ENCODE data around the gene RAD51D. TPM values are rescaled to one million over a fixed set of nuclear protein-coding genes. Genes with fewer than 3 reads are reported as not detected.

RAD51D gene
- 8.3 and 12.4 TPM in 2 replicates for total RNA-seq (ENCODE audit: low replicate concordance)
- long read RNA-seq, full-length matches to known transcripts: 15 of 21 reads
- long read RNA-seq, partial matches to known transcripts: 2 of 21 reads
- long read RNA-seq, other reads (novel, unspliced or antisense): 4 of 21 reads

DNA sequence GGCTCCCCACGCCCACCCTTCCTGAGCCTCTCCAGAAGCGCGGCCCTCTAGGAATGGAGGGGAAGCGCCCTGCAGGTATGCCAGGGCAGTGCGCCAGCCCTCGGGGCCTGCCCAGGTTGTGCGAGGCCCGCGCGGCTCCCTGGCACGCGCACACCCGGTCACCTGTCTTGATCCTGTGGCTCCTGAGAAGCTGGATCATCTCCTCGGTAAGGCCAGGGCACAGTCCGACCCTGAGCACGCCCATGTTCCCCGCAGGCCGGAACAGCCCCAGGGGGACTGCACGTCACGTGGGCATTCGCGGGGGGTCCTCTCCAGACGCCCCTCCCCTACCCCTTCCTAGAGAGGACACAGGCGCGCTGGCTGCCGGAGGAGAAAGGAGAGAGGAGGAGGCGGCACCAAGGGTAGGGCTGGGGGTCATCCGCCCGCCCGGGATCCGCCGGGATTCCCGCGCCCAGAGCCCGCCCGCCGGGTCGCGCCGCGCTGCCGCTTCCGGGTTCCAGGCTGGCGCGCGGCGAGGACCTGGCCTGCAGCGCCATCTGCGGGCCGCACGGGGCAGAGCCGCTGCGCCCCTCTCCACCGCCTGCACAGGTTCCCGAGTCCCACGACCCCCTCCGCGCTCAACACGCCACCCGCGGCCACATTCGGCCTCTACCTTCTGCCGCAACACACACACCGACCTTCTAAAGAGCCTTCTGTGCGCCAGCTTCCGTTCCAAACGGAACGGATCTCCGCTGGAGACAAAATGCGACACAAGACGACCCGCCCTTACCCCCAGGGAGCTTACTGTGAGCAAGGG lies at the start of gene RAD51D:
Gene RAD51D (minus strand): TSS at position 491 of the 796 bp plus-strand sequence. CDS start 247 bp downstream, at position 244.
- peak within 1 kb of the TSS; percentile 83 for H3K27ac Mint-ChIP-seq
- peak; percentile 98 for TF ChIP-seq CTCF (conservative IDR thresholded peaks at IDR 0.05)

GRCh38 chr17:35167666-35168065 lies 48.0 kb upstream of the RAD51D start:
- Mint-ChIP-seq H3K27ac (no peak overlapping the region), H3K9me3 (no peaks in the 10 kb centered on the region), H3K4me3 (no peak overlapping the region), H3K4me1 (ENCODE audit: unreplicated experiment) (no peaks in the 10 kb centered on the region), H3K36me3 (no peaks in the 10 kb centered on the region), H3K27me3 (peaks cover 4% of the 10 kb centered on the region)
- no peak for DNase-seq (ENCODE audit: extremely low spot score, unreplicated experiment)
- TF ChIP-seq CTCF (conservative IDR thresholded peaks at IDR 0.05): no peak

More for the DNA sequence above, at the start of gene RAD51D:
- Mint-ChIP-seq H3K9me3 (no peaks in the 10 kb centered on the region), H3K27me3 (peaks cover 16% of the 10 kb centered on the region), H3K4me3 (peak within 1 kb of the TSS; percentile 96), H3K4me1 (ENCODE audit: unreplicated experiment) (peaks cover 21% of the 10 kb centered on the region), H3K36me3 (peaks cover 7% of the 10 kb centered on the region)
- DNase-seq (ENCODE audit: extremely low spot score, unreplicated experiment): peak; percentile 88

DNA sequence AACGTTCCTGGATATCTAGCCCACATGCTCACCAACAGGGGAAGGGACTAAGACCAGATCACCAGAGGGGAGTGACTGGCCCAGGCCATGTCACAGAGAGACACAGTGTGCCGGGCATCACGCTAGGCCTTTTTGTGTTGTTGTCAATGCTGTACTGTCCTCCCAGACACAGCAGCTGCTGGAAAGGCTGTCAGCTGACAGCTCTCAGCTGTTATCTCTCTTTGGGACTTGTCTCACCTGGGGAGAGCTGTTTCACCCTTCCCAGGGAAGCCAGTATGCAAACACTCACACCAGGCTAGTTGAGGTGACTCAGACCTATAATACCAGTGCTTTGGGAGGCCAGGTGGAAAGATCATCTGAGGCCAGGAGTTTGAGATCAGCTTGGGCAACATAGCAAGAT lies 47.4 kb upstream of the RAD51D start:
- no peak overlapping the region for H3K4me3 Mint-ChIP-seq
- DNase-seq (ENCODE audit: extremely low spot score, unreplicated experiment): no peak
- H3K27me3 Mint-ChIP-seq: peaks cover 5% of the 10 kb centered on the region
- no peaks in the 10 kb centered on the region for H3K36me3 Mint-ChIP-seq
- no peaks in the 10 kb centered on the region for H3K4me1 Mint-ChIP-seq (ENCODE audit: unreplicated experiment)
- H3K27ac Mint-ChIP-seq: no peak overlapping the region
- TF ChIP-seq CTCF (conservative IDR thresholded peaks at IDR 0.05): no peak
- no peaks in the 10 kb centered on the region for H3K9me3 Mint-ChIP-seq

DNA sequence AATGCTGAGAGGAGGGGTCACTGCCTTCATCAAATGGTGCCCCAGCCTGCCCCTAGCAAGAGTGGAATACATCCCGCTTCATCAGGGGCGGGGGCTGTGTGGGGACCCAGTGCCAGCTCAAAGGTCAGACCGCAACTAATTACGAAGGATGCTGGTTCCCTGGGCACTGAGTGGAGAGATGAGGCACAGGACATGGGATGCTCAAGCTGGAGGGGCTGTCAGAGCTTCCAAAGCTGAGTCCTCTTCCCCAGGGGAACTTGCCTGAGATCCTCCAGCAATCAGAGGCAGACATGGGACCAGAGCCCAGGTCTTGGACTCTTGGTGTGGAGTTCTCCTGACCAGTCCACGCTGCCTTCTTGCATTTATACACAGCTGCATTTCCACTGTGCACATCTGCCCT lies 46.9 kb upstream of the RAD51D start:
- no peak overlapping the region for H3K4me3 Mint-ChIP-seq
- DNase-seq (ENCODE audit: extremely low spot score, unreplicated experiment): no peak
- H3K36me3 Mint-ChIP-seq: no peaks in the 10 kb centered on the region
- peaks cover 7% of the 10 kb centered on the region for H3K27me3 Mint-ChIP-seq
- no peaks in the 10 kb centered on the region for H3K9me3 Mint-ChIP-seq
- H3K4me1 Mint-ChIP-seq (ENCODE audit: unreplicated experiment): no peaks in the 10 kb centered on the region
- H3K27ac Mint-ChIP-seq: no peak overlapping the region
- no peak for TF ChIP-seq CTCF (conservative IDR thresholded peaks at IDR 0.05)

DNA sequence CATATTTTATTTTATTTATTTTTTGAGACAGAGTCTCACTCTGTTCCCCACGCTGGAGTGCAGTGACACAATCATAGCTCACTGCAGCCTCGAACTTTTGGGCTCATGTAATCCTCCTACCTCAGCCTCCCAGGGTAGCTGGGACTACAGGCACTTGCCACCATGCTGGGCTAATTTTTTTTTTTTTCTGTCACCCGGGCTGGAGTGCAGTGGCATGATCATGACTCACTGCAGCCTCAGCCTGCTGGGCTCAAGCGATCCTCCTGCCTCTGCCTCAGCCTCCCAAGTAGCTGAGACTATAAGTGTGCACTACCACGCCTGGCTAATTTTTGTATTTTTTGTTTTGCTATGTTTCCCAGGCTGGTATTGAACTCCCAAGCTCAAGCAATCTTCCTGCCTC lies 45.1 kb upstream of the RAD51D start:
- Mint-ChIP-seq H3K4me1 (ENCODE audit: unreplicated experiment) (no peaks in the 10 kb centered on the region), H3K27me3 (peaks cover 15% of the 10 kb centered on the region), H3K9me3 (no peaks in the 10 kb centered on the region), H3K36me3 (no peaks in the 10 kb centered on the region), H3K27ac (no peak overlapping the region), H3K4me3 (no peak overlapping the region)
- TF ChIP-seq CTCF (conservative IDR thresholded peaks at IDR 0.05): no peak
- DNase-seq (ENCODE audit: extremely low spot score, unreplicated experiment): no peak

All from type B pancreatic cell (in vitro differentiated cells).